Testis (tissue), 2 donors: Measurements from ENCODE around the gene CROCC2.

Experiments used
- CTCF ChIP-seq, 3 experiments: fragments of 450-650 bp in 2 of 3; fragments of 200-600 bp in 1 of 3; sonication (generic) in 1 of 3; IDR thresholded peaks; one replicate each; pipeline ENCODE4 v1.5.1; 2016 to 2019; ENCODE audit warnings: antibody characterized with exemption in 3 of 3, mild to moderate bottlenecking in 2 of 3, moderate library complexity in 1 of 3
- POLR2A ChIP-seq: fragments of 450-650 bp; IDR thresholded peaks from one replicate; pipeline ENCODE4 v1.6.1; 2017; ENCODE audit warnings: antibody characterized with exemption, mild to moderate bottlenecking, moderate library complexity

- TF ChIP-seq CTCF (IDR thresholded peaks at IDR 0.05) (no peak), POLR2A (no peak)
Measured at GRCh38 chr2:240930631-240931318, 24.6 kb downstream of the CROCC2 start.
